Activated naive CD8-positive, alpha-beta T cell treated with anti-CD3 and anti-CD28 coated beads, Interleukin-2, amount 50 U/mL, for 24 hours (primary cell): ENCODE results near the gene ADGRG7.
A peak's percentile ranks its signal among the peaks of the same experiment; 100 is the strongest.

Experiments used
- ATAC-seq: fragments of 150-1000 bp; cut with Tn5 transposase; one replicate; pipeline ENCODE4 v1.10.0; 2021
- DNase-seq: peaks from one replicate; pipeline ENCODE4 v3.0.0; 2021
- H3K27ac Mint-ChIP-seq: one replicate; pipeline ENCODE4 v1.8.0; 2021; ENCODE audit warnings: mild to moderate bottlenecking, mixed read lengths
- H3K27me3 Mint-ChIP-seq: one replicate; pipeline ENCODE4 v1.8.0; 2021; ENCODE audit warnings: mixed read lengths
- H3K36me3 Mint-ChIP-seq: one replicate; pipeline ENCODE4 v1.8.0; 2021; ENCODE audit warnings: low read depth, mixed read lengths
- H3K4me1 Mint-ChIP-seq: one replicate; pipeline ENCODE4 v1.8.0; 2021; ENCODE audit warnings: mixed read lengths
- H3K4me3 Mint-ChIP-seq: one replicate; pipeline ENCODE4 v1.8.0; 2021; ENCODE audit warnings: mild to moderate bottlenecking, moderate library complexity, mixed read lengths
- H3K9me3 Mint-ChIP-seq: one replicate; pipeline ENCODE4 v1.8.0; 2021; ENCODE audit warnings: mixed read lengths

The ADGRG7 gene

DNA sequence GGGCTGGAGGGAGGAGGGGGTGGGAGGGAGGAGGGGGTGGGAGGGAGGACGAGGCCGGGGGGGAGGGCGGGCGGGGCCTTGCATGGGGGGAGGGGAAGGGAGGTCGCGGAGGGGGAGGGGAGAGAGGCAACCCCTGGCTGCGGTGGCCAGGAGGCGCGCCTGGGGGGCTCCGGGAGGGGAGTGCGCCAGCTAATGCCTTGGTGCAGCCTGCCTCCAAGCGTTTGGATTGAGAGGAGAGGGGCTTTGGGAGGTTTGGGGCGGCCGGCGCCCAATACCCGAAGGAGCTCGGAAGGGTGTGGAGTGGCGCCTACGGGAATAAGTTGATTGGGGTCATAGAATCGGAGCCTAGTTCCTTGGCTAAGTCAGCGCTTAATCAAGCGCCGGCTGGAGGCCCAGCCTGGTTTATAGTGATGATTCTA is 100.5 kb downstream of the ADGRG7 start:
- Mint-ChIP-seq H3K36me3 (peaks cover 27% of the 10 kb centered on the region), H3K27ac (peak overlapping the region; percentile 73), H3K27me3 (peaks cover 14% of the 10 kb centered on the region), H3K4me1 (peaks cover 47% of the 10 kb centered on the region), H3K4me3 (peak overlapping the region; percentile 78), H3K9me3 (no peaks in the 10 kb centered on the region)
- ATAC-seq (no peak), DNase-seq (peak; percentile 39)

DNA sequence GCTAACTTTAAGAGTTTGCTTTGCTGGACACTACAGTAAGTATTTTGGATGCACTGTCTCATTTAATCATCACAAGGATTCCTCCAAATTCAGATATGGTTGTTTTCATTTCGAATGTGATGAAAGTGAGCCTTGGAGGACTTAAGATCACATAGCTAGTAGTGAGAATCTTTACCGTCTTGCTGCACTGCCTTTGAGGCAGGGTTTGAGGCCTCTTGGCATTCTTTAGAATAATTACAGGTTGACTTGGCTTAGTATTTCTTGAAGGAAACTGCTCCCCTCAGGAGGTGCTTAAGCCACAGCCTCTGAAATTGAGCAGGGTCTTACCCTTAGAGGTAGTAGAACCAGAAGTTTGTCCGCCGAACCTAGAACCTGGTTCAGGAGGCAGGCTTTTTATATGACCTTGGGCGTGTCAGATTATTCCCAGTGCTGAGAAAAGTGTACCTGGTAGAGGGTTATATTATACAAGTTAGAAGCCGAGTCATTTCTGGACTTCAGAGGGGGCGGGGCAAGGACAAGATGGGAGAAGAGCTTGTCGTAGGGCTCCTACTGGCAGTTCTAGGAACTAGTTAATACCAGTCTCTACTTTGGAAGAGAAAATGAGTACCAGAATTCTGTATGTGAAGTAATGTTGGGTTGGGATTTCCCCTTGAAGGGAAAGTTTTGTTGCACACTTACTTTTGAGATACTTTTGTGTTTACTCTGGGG is 101.0 kb downstream of the ADGRG7 start:
- Mint-ChIP-seq H3K9me3 (no peaks in the 10 kb centered on the region), H3K4me3 (peak overlapping the region; percentile 78), H3K27me3 (peaks cover 11% of the 10 kb centered on the region), H3K27ac (peak overlapping the region; percentile 73), H3K36me3 (peaks cover 32% of the 10 kb centered on the region), H3K4me1 (peaks cover 53% of the 10 kb centered on the region)
- peak; percentile 66 for ATAC-seq
- peak; percentile 80 for DNase-seq

DNA sequence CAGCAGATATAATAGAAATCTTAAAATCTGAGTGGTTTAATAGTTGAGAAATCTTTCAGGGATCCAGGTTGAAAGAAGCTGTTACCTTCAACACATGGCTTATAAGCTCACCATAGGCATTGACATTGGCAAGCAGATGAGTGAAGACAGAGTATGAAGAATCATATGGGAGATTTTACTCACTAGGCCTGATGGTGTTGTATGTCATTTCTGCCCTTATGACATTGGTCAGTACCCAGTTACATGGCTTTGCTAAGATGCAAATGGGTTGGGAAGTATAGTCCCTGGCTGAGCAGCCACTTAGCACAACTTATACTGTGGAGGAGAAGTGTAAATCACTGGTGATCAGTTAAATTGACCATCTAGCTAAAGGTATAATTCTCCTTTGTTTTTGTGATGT is 105.8 kb downstream of the ADGRG7 start:
- H3K27ac Mint-ChIP-seq: no peak overlapping the region

DNA sequence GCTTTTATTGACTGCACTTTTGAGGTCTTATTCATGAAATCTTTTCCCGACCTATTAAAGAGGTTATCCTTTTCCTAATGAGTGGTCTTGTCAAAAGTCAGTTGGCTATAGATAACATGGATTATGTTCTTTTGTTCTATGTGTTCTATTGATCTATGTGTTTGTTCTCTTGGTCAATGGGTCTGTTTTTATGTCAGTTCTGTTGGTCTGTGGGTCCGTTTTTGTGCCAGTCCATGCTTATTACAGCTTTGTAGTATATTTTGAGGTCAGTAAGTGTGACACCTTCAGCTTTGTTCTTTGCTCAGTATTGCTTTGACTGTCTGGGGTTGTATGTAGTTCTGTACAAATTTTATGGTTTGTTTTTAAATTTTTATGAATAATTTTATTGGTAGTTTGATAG is 107.7 kb downstream of the ADGRG7 start:
- Mint-ChIP-seq H3K4me3 (no peak overlapping the region), H3K36me3 (peaks cover 73% of the 10 kb centered on the region), H3K27me3 (no peaks in the 10 kb centered on the region), H3K4me1 (peaks cover 52% of the 10 kb centered on the region), H3K9me3 (no peaks in the 10 kb centered on the region), H3K27ac (no peak overlapping the region)
- DNase-seq (no peak), ATAC-seq (no peak)

More for the DNA sequence above, 105.8 kb downstream of the ADGRG7 start:
- H3K27me3 Mint-ChIP-seq: no peaks in the 10 kb centered on the region
- H3K9me3 Mint-ChIP-seq: no peaks in the 10 kb centered on the region
- DNase-seq (no peak), ATAC-seq (no peak)
- H3K36me3 Mint-ChIP-seq: peaks cover 66% of the 10 kb centered on the region
- no peak overlapping the region for H3K4me3 Mint-ChIP-seq
- H3K4me1 Mint-ChIP-seq: peaks cover 69% of the 10 kb centered on the region

DNA sequence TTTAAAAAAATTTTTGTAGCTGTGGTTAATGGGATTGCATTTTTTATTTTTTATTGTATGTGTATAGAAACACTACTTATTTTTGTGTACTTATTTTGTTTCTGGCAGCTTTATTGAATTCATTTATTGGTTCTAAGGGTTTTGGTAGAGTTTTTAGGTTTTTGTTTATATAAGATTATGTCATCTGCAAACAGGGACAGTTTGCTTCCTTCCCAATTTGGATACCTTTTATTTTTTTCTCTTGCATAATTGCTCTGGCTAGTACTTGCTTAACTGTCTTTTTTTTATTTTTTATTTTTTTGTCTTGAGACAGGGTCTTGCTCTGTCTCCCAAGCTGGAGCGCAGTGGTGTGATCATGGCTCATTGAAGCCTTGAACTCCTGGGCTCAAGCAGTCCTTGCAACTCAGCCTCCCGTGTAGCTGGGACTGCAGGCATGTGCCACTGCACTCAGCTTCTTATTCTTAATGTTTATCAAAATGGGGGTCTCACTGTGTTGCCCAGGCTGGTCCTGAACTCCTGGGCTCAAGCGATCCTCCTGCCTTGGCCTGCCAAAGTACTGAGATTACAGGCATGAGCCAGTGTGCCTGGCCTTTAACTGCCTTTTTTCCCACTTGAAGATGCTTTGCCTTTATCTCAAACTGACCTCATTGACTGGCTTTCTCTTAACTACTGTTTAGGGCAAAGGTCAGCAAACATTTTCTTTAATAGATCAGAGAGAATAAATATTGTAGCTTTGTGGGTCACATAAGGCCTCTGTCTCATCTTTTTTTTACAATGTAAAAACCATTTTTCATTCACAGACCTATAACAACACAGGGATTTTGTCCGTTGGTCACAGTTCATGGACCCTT is 108.5 kb downstream of the ADGRG7 start:
- no peak for DNase-seq
- H3K4me3 Mint-ChIP-seq: no peak overlapping the region
- H3K9me3 Mint-ChIP-seq: no peaks in the 10 kb centered on the region
- no peaks in the 10 kb centered on the region for H3K27me3 Mint-ChIP-seq
- no peak overlapping the region for H3K27ac Mint-ChIP-seq
- peaks cover 77% of the 10 kb centered on the region for H3K36me3 Mint-ChIP-seq
- H3K4me1 Mint-ChIP-seq: peaks cover 44% of the 10 kb centered on the region
- ATAC-seq: no peak

DNA sequence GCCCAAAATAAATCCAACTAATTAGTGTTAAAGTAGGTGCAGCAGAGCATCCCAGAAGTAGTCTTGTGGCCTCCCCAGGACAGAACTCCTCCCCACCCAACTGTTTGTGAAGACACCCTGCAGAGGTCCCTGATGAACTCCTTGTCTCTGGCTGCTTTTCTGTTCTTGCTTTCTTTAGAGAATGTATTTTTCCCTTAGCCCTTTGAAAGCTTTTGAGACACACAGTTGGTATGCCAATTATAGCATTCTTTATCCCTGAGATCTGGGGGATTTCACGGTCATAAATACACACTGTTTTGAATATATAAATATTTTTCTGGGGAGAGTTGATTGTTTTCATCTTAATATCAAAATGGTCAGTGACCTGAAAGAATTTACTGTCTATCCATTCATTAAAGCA is 109.7 kb downstream of the ADGRG7 start:
- H3K36me3 Mint-ChIP-seq: peaks cover 71% of the 10 kb centered on the region
- H3K4me3 Mint-ChIP-seq: no peak overlapping the region
- peaks cover 36% of the 10 kb centered on the region for H3K4me1 Mint-ChIP-seq
- no peak for DNase-seq
- no peak overlapping the region for H3K27ac Mint-ChIP-seq
- ATAC-seq: no peak
- H3K27me3 Mint-ChIP-seq: no peaks in the 10 kb centered on the region
- H3K9me3 Mint-ChIP-seq: no peaks in the 10 kb centered on the region

DNA sequence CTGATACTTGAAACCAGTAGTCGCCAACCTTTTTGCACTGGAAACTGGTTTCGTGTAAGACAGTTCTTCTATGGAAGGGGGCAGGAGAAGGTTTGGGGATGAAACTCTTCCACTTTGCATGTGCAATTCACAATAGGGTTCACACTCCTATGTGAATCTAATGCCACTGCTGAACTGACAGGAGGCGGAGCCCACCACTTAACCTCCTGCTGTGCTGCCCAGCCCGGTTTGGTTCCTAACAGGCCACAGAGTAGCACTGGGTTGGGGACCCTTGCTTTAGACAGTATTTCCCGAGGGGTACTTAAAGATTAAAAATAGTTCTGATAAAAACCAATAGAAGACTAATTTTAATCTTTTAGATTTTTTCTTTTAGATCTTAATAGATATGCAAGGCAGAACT is 111.0 kb downstream of the ADGRG7 start:
- no peak for DNase-seq
- Mint-ChIP-seq H3K4me1 (peaks cover 28% of the 10 kb centered on the region), H3K27me3 (no peaks in the 10 kb centered on the region), H3K9me3 (no peaks in the 10 kb centered on the region), H3K36me3 (peaks cover 63% of the 10 kb centered on the region), H3K4me3 (no peak overlapping the region), H3K27ac (no peak overlapping the region)
- ATAC-seq: no peak

DNA sequence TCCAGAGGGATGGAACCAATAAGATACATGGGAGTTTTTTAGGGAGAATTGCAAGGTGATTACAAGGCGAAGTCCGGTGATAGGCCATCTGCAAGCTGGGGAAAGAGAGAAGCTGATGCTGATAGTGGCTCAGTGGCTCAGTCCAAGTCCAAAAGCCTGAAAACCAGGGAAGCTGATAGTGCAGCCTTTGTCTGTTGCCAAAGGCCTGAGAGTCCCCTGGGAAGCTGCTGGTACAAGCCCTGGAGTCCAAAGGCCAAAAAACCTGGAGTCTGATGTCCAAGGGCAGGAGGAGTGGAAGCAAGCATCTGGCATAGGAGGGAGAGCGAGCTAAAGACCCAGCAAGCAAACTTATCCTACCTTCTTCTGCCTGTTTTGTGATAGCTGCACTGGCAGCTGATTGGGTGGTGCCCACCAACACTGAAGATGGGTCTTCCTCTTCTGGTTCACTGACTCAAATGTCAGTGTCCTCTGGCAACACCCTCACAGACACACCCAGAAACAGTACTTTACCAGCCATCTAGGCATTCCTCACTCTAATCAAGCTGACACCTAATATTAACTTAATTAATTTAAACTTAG is 116.6 kb downstream of the ADGRG7 start:
- no peaks in the 10 kb centered on the region for H3K27me3 Mint-ChIP-seq
- peaks cover 48% of the 10 kb centered on the region for H3K36me3 Mint-ChIP-seq
- H3K4me1 Mint-ChIP-seq: no peaks in the 10 kb centered on the region
- DNase-seq: no peak
- H3K27ac Mint-ChIP-seq: no peak overlapping the region
- no peak overlapping the region for H3K4me3 Mint-ChIP-seq
- no peak for ATAC-seq
- H3K9me3 Mint-ChIP-seq: no peaks in the 10 kb centered on the region

DNA sequence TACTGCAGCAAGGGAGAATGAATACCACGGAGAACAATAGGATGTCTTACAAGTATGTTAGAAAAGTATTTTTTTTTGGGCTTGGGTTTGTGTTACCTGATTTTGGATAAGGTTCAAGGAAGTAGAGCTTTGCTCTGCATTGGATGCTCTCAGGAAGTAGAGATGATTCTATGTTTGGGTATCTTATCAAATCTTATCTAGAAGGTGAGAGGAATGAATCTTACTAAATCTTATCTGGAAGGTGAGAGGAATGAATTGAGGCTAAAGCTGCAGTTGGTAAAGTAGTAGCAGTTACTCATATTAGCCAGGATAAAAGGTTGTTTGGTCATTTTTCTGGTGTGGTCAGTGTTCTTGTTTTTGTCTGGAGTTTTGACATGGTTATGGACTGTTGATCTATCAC is 117.3 kb downstream of the ADGRG7 start:
- no peak overlapping the region for H3K4me3 Mint-ChIP-seq

DNA sequence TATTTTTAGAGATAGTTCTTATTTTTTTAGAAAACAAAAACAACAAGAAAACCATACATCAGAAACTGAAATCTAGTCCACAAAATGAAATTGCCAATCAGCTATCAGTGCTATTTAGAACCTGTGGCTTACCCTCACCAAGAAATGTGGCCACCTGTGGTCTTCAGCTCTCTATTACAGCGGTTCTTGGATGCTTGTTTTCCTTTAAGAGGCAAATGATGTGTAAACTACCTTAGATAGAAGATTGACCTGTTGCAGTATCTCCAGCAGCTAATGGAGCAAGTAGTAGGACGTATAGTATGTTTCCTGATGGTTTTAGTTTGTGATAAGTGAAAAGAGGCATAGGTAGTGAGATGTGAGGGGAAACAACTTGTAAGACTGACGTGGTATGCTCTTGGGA is 121.1 kb downstream of the ADGRG7 start:
- no peaks in the 10 kb centered on the region for H3K9me3 Mint-ChIP-seq
- no peak overlapping the region for H3K27ac Mint-ChIP-seq
- DNase-seq: no peak
- H3K36me3 Mint-ChIP-seq: peaks cover 48% of the 10 kb centered on the region
- H3K4me1 Mint-ChIP-seq: no peaks in the 10 kb centered on the region
- no peaks in the 10 kb centered on the region for H3K27me3 Mint-ChIP-seq
- no peak overlapping the region for H3K4me3 Mint-ChIP-seq
- ATAC-seq: no peak

More for the DNA sequence above, 117.3 kb downstream of the ADGRG7 start:
- H3K27me3 Mint-ChIP-seq: no peaks in the 10 kb centered on the region
- H3K9me3 Mint-ChIP-seq: no peaks in the 10 kb centered on the region
- ATAC-seq (no peak), DNase-seq (no peak)
- H3K36me3 Mint-ChIP-seq: peaks cover 46% of the 10 kb centered on the region
- no peaks in the 10 kb centered on the region for H3K4me1 Mint-ChIP-seq
- H3K27ac Mint-ChIP-seq: no peak overlapping the region

DNA sequence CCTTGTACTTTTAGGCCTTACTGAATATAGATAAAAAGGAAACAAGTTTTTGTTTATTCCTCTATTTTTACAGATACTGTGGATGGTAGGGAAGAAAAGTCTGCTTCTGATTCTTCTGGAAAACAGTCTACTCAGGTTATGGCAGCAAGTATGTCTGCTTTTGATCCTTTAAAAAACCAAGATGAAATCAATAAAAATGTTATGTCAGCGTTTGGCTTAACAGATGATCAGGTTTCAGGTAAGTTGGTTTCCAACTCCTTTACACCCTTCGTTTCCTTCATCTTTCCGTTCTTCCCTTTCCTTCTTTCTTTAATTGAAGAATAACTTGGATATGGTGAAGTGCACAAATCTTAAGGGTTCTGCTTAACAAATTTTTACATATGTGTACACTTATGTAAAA is 123.0 kb downstream of the ADGRG7 start:
- Mint-ChIP-seq H3K4me1 (no peaks in the 10 kb centered on the region), H3K9me3 (no peaks in the 10 kb centered on the region), H3K27me3 (no peaks in the 10 kb centered on the region), H3K36me3 (peaks cover 55% of the 10 kb centered on the region), H3K4me3 (no peak overlapping the region), H3K27ac (no peak overlapping the region)
- ATAC-seq (no peak), DNase-seq (no peak)

DNA sequence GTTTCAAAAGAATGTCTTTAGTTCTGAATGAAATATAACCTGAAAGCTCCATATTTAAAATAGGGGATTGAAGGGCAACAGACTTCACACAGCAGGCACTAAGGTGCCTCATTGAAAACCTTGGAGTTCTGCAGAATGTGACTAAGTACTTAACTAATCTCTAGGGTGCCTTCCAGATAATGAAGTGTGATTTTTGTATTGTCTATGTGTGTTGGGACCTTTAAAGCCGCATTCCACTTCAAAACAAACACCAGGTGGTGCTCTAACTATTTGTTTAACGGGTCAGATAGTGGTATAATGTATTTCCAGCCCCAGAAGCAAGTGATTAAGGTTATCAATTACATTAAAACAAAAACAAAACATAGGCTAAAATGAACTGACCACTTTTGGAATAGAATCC is 127.9 kb downstream of the ADGRG7 start:
- Mint-ChIP-seq H3K27ac (no peak overlapping the region), H3K4me1 (peaks cover 11% of the 10 kb centered on the region), H3K9me3 (no peaks in the 10 kb centered on the region), H3K36me3 (peaks cover 50% of the 10 kb centered on the region), H3K27me3 (no peaks in the 10 kb centered on the region), H3K4me3 (no peak overlapping the region)
- ATAC-seq: no peak
- DNase-seq: no peak

DNA sequence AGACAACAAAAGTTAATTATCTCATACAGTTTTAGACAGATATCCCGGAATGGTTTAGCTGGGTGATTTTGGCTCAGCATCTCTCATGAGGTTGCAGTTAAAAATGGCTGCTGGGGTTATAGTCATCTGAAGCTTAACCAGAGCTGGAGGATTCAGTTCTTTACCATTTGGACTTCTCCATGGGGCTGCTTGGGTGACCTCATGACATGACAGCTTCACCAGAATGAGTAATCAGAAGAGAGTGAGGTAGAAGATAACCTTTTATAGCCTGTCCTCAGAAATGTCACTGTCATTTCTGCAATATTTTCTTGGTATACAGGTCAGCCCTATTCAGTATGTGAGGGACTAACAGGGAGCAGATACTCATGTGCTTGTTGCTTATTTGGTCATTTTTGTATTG is 130.8 kb downstream of the ADGRG7 start:
- H3K4me1 Mint-ChIP-seq: peaks cover 11% of the 10 kb centered on the region
- H3K4me3 Mint-ChIP-seq: no peak overlapping the region
- no peaks in the 10 kb centered on the region for H3K27me3 Mint-ChIP-seq
- DNase-seq (no peak), ATAC-seq (peak; percentile 98)
- no peak overlapping the region for H3K27ac Mint-ChIP-seq
- H3K9me3 Mint-ChIP-seq: no peaks in the 10 kb centered on the region
- peaks cover 48% of the 10 kb centered on the region for H3K36me3 Mint-ChIP-seq

DNA sequence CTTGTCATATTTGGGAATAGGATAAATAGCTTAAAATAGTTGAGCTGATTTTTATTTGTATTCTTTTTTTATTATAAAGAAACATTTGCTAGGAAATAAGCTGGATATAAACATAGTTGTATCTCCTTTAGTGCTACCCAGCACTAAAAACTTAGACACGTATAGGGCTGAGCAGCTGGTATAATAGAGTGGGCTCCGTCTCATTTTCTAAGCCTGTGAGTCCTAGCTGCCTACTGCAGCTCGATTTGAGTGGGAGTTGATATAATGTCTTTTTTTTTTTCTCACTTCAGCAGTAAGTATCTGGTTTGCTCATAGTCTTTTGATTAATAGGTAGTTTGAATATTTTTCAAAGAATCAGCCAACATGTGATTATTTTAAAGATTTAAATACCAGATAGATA is 134.1 kb downstream of the ADGRG7 start:
- peaks cover 11% of the 10 kb centered on the region for H3K4me1 Mint-ChIP-seq
- H3K27ac Mint-ChIP-seq: no peak overlapping the region
- H3K27me3 Mint-ChIP-seq: no peaks in the 10 kb centered on the region
- DNase-seq (no peak), ATAC-seq (no peak)
- no peaks in the 10 kb centered on the region for H3K9me3 Mint-ChIP-seq
- peaks cover 53% of the 10 kb centered on the region for H3K36me3 Mint-ChIP-seq
- no peak overlapping the region for H3K4me3 Mint-ChIP-seq

DNA sequence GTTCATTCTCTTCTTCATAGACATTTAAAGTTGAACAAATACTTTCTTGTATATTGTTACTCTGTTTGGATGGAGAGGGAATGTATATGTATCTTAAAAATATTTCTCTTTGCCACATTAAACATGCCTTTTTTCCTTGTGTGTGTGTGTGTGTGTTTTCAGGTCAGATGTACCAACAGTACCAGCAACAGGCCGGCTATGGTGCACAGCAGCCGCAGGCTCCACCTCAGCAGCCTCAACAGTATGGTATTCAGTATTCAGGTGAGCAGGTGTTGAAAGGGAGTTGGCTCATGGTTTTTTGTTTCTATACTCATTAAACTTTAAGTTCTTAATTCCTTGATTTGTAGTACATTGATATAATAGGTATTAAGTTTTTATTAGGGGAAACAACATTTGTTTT is 135.3 kb downstream of the ADGRG7 start:
- H3K4me3 Mint-ChIP-seq: no peak overlapping the region
- no peak for ATAC-seq
- H3K36me3 Mint-ChIP-seq: peaks cover 58% of the 10 kb centered on the region
- H3K27ac Mint-ChIP-seq: no peak overlapping the region
- H3K9me3 Mint-ChIP-seq: no peaks in the 10 kb centered on the region
- DNase-seq: no peak
- H3K27me3 Mint-ChIP-seq: no peaks in the 10 kb centered on the region
- peaks cover 9% of the 10 kb centered on the region for H3K4me1 Mint-ChIP-seq
